IPS-15b (cell line): ENCODE measurements around the gene POU1F1.
"Not testable (repeated sequence)": the region's sequence is repeated elsewhere in the genome, so short reads cannot be mapped to it uniquely, and the experiment has no call there.

Experiments used
- H3K27me3 ChIP-seq: one replicate; pipeline ENCODE4 v1.6.1; 2013; ENCODE audit warnings: low read length; ENCODE audit not compliant: control insufficient read depth, insufficient read depth
- H3K36me3 ChIP-seq: one replicate; pipeline ENCODE4 v1.6.1; 2013; ENCODE audit warnings: low read length; ENCODE audit not compliant: control insufficient read depth, insufficient read depth
- H3K4me1 ChIP-seq: one replicate; pipeline ENCODE4 v1.6.1; 2013; ENCODE audit warnings: mild to moderate bottlenecking, low read length; ENCODE audit not compliant: control insufficient read depth, insufficient read depth
- H3K4me3 ChIP-seq: one replicate; pipeline ENCODE4 v1.5.1; 2013; ENCODE audit warnings: low read depth, low read length
- H3K9ac ChIP-seq: one replicate; pipeline ENCODE4 v1.6.1; 2013; ENCODE audit warnings: low read depth, mild to moderate bottlenecking, low read length
- H3K9me3 ChIP-seq: one replicate; pipeline ENCODE4 v1.6.1; 2013; ENCODE audit warnings: mild to moderate bottlenecking, low read length; ENCODE audit not compliant: control insufficient read depth, insufficient read depth

The POU1F1 gene

DNA sequence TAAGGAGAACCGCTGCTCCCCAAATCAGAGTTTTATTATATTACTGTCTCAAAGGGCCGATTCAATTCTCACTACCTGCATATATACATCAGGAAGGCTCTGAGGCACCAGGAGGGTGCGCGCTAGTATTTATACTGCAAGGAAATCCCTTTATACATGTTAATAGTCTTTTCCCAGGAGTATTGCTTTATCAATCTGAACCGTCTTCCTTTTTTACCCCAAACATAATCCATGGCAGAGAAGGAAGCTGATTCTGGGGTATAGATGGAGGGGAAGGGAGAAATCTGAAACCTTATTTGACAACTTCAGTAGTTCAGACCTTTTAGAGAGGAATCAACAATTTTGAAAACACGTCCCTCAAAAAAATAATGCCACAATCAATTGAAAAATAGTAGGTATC is at the start of gene POU1F1:
TSS of gene POU1F1 (minus strand) at position 101 of the 400 bp plus-strand sequence. CDS start 122 bp downstream, outside the sequence.
- no peak within 1 kb of the TSS for H3K4me3 ChIP-seq
- H3K27me3 ChIP-seq: no peaks in the 10 kb centered on the region
- H3K36me3 ChIP-seq: no peaks in the 10 kb centered on the region
- H3K4me1 ChIP-seq: no peaks in the 10 kb centered on the region
- no peaks in the 10 kb centered on the region for H3K9me3 ChIP-seq
- no peak within 1 kb of the TSS for H3K9ac ChIP-seq

- Histone ChIP-seq H3K4me1 (peaks cover 2% of the 10 kb centered on the region), H3K36me3 (no peaks in the 10 kb centered on the region), H3K9ac (no peak overlapping the region), H3K9me3 (no peaks in the 10 kb centered on the region), H3K4me3 (no peak overlapping the region), H3K27me3 (no peaks in the 10 kb centered on the region)
These were observed 48.2 kb upstream of the POU1F1 start for GRCh38 chr3:87324609-87325008.

GRCh38 chr3:87320756-87321626 is 44.6 kb upstream of the POU1F1 start:
- Histone ChIP-seq H3K9me3 (no peaks in the 10 kb centered on the region), H3K9ac (no peak overlapping the region), H3K4me3 (no peak overlapping the region), H3K27me3 (no peaks in the 10 kb centered on the region), H3K36me3 (no peaks in the 10 kb centered on the region), H3K4me1 (peaks cover 2% of the 10 kb centered on the region)

GRCh38 chr3:87318617-87319021 is 42.2 kb upstream of the POU1F1 start:
- Histone ChIP-seq H3K9me3 (no peaks in the 10 kb centered on the region), H3K27me3 (no peaks in the 10 kb centered on the region), H3K36me3 (no peaks in the 10 kb centered on the region), H3K9ac (no peak overlapping the region), H3K4me3 (no peak overlapping the region), H3K4me1 (peaks cover 2% of the 10 kb centered on the region)

DNA sequence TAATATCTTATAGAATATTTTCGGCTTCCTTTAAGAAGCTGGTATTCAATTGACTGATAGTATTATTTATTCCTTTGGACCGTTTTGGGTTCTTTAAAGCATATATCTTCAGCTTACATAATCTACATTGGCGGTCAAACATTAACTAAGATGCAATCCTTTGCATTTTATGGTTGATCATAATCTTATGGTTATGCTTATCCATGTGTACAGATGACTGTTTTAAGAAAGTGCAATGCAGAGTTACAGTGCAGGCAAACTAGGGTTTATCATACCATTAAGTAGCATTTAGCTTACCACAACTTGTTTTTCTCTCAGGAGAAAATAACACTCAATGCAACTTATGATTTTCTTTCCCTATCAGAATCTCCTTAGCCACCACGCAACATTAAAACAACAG is 41.4 kb upstream of the POU1F1 start:
- Histone ChIP-seq H3K4me1 (peaks cover 2% of the 10 kb centered on the region), H3K27me3 (no peaks in the 10 kb centered on the region), H3K9me3 (no peaks in the 10 kb centered on the region), H3K9ac (no peak overlapping the region), H3K36me3 (no peaks in the 10 kb centered on the region), H3K4me3 (no peak overlapping the region)

GRCh38 chr3:87313641-87314040 is 37.3 kb upstream of the POU1F1 start:
- Histone ChIP-seq H3K9me3 (no peaks in the 10 kb centered on the region), H3K4me3 (no peak overlapping the region), H3K27me3 (no peaks in the 10 kb centered on the region), H3K9ac (no peak overlapping the region), H3K36me3 (no peaks in the 10 kb centered on the region), H3K4me1 (no peaks in the 10 kb centered on the region)

DNA sequence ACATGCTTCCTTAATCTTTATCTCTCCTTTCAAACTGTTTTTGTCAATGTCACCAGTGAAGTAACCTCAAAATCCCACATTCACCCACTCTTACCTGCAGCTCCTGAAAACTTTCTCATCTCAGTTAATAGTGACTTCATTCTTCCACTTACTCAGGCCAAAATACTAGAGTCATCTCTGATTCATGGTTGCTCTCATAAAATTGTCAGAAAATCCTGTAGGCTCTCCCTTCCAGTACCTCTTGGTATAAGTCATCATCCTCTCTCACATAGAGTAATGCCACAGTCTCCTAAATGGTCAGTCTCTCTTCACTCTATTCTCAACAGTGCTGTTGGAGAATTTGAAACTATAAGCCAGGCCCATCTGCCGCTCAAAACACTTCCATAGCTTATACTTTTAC is 34.9 kb upstream of the POU1F1 start:
- Histone ChIP-seq H3K9ac (no peak overlapping the region), H3K36me3 (no peaks in the 10 kb centered on the region), H3K9me3 (no peaks in the 10 kb centered on the region), H3K4me3 (no peak overlapping the region), H3K27me3 (no peaks in the 10 kb centered on the region), H3K4me1 (no peaks in the 10 kb centered on the region)

GRCh38 chr3:87309601-87310000 is 33.2 kb upstream of the POU1F1 start:
- H3K36me3 ChIP-seq: no peaks in the 10 kb centered on the region
- no peaks in the 10 kb centered on the region for H3K4me1 ChIP-seq
- H3K27me3 ChIP-seq: no peaks in the 10 kb centered on the region
- H3K4me3 ChIP-seq: no peak overlapping the region
- H3K9me3 ChIP-seq: no peaks in the 10 kb centered on the region
- no peak overlapping the region for H3K9ac ChIP-seq

DNA sequence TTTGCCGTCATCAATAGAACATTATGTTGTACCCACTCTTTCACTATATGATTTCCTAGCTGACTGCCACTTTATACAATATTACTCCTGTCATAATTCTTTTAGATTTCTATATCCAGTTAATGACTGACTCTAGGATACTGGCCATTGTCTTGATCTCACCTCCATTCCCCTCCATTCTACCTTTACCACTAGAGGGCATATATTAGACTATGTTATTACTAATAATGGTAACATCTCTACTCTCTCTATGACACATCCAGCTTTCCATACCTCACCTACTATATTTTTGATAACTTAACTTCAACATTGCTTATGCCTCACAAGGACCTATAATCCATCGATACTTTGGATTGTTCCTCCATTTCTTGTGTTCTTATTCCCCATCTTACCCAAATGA is 31.4 kb upstream of the POU1F1 start:
- no peak overlapping the region for H3K9ac ChIP-seq
- no peaks in the 10 kb centered on the region for H3K4me1 ChIP-seq
- H3K4me3 ChIP-seq: no peak overlapping the region
- no peaks in the 10 kb centered on the region for H3K36me3 ChIP-seq
- H3K27me3 ChIP-seq: no peaks in the 10 kb centered on the region
- H3K9me3 ChIP-seq: no peaks in the 10 kb centered on the region

GRCh38 chr3:87305517-87305916 is 29.1 kb upstream of the POU1F1 start:
- Histone ChIP-seq H3K4me3 (no peak overlapping the region), H3K9ac (no peak overlapping the region), H3K4me1 (no peaks in the 10 kb centered on the region), H3K36me3 (no peaks in the 10 kb centered on the region), H3K9me3 (no peaks in the 10 kb centered on the region), H3K27me3 (no peaks in the 10 kb centered on the region)

- H3K4me1 ChIP-seq, H3K4me3 ChIP-seq, H3K27me3 ChIP-seq: not testable (repeated sequence)
These were observed 28.6 kb upstream of the POU1F1 start for GRCh38 chr3:87305031-87305430.

GRCh38 chr3:87298111-87298718 is 21.8 kb upstream of the POU1F1 start:
- H3K4me1 ChIP-seq: no peaks in the 10 kb centered on the region

More at GRCh38 chr3:87305031-87305430, 28.6 kb upstream of the POU1F1 start:
- not testable (repeated sequence) for H3K9ac ChIP-seq, H3K36me3 ChIP-seq, H3K9me3 ChIP-seq

More at GRCh38 chr3:87298111-87298718, 21.8 kb upstream of the POU1F1 start:
- H3K27me3 ChIP-seq: no peaks in the 10 kb centered on the region
- H3K36me3 ChIP-seq: no peaks in the 10 kb centered on the region
- no peak overlapping the region for H3K9ac ChIP-seq
- no peak overlapping the region for H3K4me3 ChIP-seq
- no peaks in the 10 kb centered on the region for H3K9me3 ChIP-seq
